DND-41 (cell line): ENCODE measurements around the gene ASPRV1.

ENCODE experiments used
- CTCF ChIP-seq: IDR thresholded peaks from 2 replicates; pipeline ENCODE4 v1.5.1; 2012; ENCODE audit warnings: borderline replicate concordance, low read length, moderate library complexity, mild to moderate bottlenecking; ENCODE audit not compliant: poor library complexity, severe bottlenecking; ENCODE audit errors: extremely low read depth
- EZH2 ChIP-seq: IDR thresholded peaks from 3 replicates; pipeline ENCODE4 v1.6.1; 2012; ENCODE audit warnings: borderline replicate concordance, low read depth, mild to moderate bottlenecking, moderate library complexity, low read length, inconsistent platforms; ENCODE audit not compliant: severe bottlenecking

- TF ChIP-seq EZH2 (no peak), CTCF (no peak)
Observed at GRCh38 chr2:69945941-69946340, 15.5 kb downstream of the ASPRV1 start.
